T1000 (cell line): ENCODE measurements around the gene LMO7.
A peak's percentile ranks its signal among the peaks of the same experiment; 100 is the strongest.
"Not testable (repeated sequence)": the region's sequence is repeated elsewhere in the genome, so short reads cannot be mapped to it uniquely, and the experiment has no call there.

Experiments
- DNase-seq: peaks from one replicate; lab custom pipeline; 2025; ENCODE audit warnings: mixed read lengths; lab: John Stamatoyannopoulos, UW

Gene LMO7

GRCh38 chr13:75647126-75647784, 11.1 kb downstream of the LMO7 start:
- DNase-seq, result no peak

- no peak for DNase-seq
Observed at GRCh38 chr13:75648446-75648845, 12.3 kb downstream of the LMO7 start.

GRCh38 chr13:75651013-75651412, 14.9 kb downstream of the LMO7 start:
- no peak for DNase-seq

- no peak for DNase-seq
Observed at GRCh38 chr13:75652726-75653125, 16.6 kb downstream of the LMO7 start.

- no peak for DNase-seq
Observed at GRCh38 chr13:75656425-75656989, 20.4 kb downstream of the LMO7 start.

- DNase-seq, result no peak
Observed at GRCh38 chr13:75657111-75657510, 21.0 kb downstream of the LMO7 start.

- no peak for DNase-seq
Observed at GRCh38 chr13:75660694-75661093, 24.6 kb downstream of the LMO7 start.

GRCh38 chr13:75661443-75661842, 25.3 kb downstream of the LMO7 start:
- no peak for DNase-seq

GRCh38 chr13:75666646-75667351, 30.7 kb downstream of the LMO7 start:
- DNase-seq, result no peak

GRCh38 chr13:75669706-75670105, 33.6 kb downstream of the LMO7 start:
- DNase-seq, result no peak

- no peak for DNase-seq
Observed at GRCh38 chr13:75670496-75670895, 34.4 kb downstream of the LMO7 start.

- no peak for DNase-seq
Observed at GRCh38 chr13:75675421-75675820, 39.3 kb downstream of the LMO7 start.

GRCh38 chr13:75679459-75679858, 43.3 kb downstream of the LMO7 start:
- no peak for DNase-seq

- not testable (repeated sequence) for DNase-seq
Observed at GRCh38 chr13:75680251-75680650, 44.1 kb downstream of the LMO7 start.

- no peak for DNase-seq
Observed at GRCh38 chr13:75682326-75682725, 46.2 kb downstream of the LMO7 start.

GRCh38 chr13:75685239-75685697, 49.1 kb downstream of the LMO7 start:
- DNase-seq, result no peak

- DNase-seq, result no peak
Observed at GRCh38 chr13:75687150-75687763, 51.1 kb downstream of the LMO7 start.

GRCh38 chr13:75689686-75690085, 53.6 kb downstream of the LMO7 start:
- no peak for DNase-seq

GRCh38 chr13:75690607-75691006, 54.5 kb downstream of the LMO7 start:
- no peak for DNase-seq

GRCh38 chr13:75691183-75691582, 55.1 kb downstream of the LMO7 start:
- DNase-seq, result no peak

- no peak for DNase-seq
Observed at GRCh38 chr13:75693227-75693626, 57.1 kb downstream of the LMO7 start.

- DNase-seq, result no peak
Observed at GRCh38 chr13:75694722-75695121, 58.6 kb downstream of the LMO7 start.

- DNase-seq, result peak; percentile 6
Observed at GRCh38 chr13:75695908-75696307, 59.8 kb downstream of the LMO7 start.
